GM23338 (cell line): Measurements from ENCODE around the gene RPL28. TPM values are rescaled to one million over a fixed set of nuclear protein-coding genes. Genes with fewer than 3 reads are reported as not detected.
A peak's percentile ranks its signal among the peaks of the same experiment; 100 is the strongest.

Experiments used
- ATAC-seq: fragments of 200-7000 bp; cut with Tn5 transposase; 3 replicates; pipeline ENCODE4 v1.9.1; 2020
- DNase-seq: peaks from one replicate; pipeline ENCODE4 v3.0.0-alpha.2; 2015; ENCODE audit warnings: low spot score
- H2AFZ ChIP-seq: fragments of 200-600 bp; sonication (generic); 2 replicates; pipeline ENCODE4 v1.8.0; 2016; ENCODE audit warnings: antibody characterized with exemption, mild to moderate bottlenecking, moderate library complexity
- H3F3A ChIP-seq: fragments of 200-600 bp; sonication (generic); replicated peaks from 2 replicates; pipeline ENCODE4 v1.8.0; 2017; ENCODE audit warnings: antibody characterized with exemption, mixed run types, low read depth
- H3K27ac ChIP-seq: fragments of 200-600 bp; sonication (generic); 2 replicates; pipeline ENCODE4 v1.6.1; 2016; ENCODE audit warnings: low read depth
- H3K27me3 ChIP-seq: fragments of 200-600 bp; sonication (generic); 2 replicates; pipeline ENCODE4 v1.8.0; 2016; ENCODE audit warnings: mild to moderate bottlenecking, mixed run types, moderate library complexity; ENCODE audit not compliant: insufficient read depth
- H3K36me3 ChIP-seq: fragments of 200-600 bp; sonication (generic); 2 replicates; pipeline ENCODE4 v1.8.0; 2016; ENCODE audit warnings: mild to moderate bottlenecking; ENCODE audit not compliant: insufficient read depth
- H3K4me1 ChIP-seq: fragments of 200-600 bp; sonication (generic); 2 replicates; pipeline ENCODE4 v1.8.0; 2016; ENCODE audit warnings: mild to moderate bottlenecking, moderate library complexity; ENCODE audit not compliant: insufficient read depth
- H3K4me2 ChIP-seq: fragments of 200-600 bp; sonication (generic); 2 replicates; pipeline ENCODE4 v1.7.1; 2017; ENCODE audit warnings: mixed run types
- H3K4me3 ChIP-seq: fragments of 200-600 bp; sonication (generic); 2 replicates; pipeline ENCODE4 v1.6.1; 2016; ENCODE audit warnings: mixed run types
- H3K79me2 ChIP-seq: fragments of 200-600 bp; sonication (generic); replicated peaks from 2 replicates; pipeline ENCODE4 v1.8.0; 2017; ENCODE audit warnings: mild to moderate bottlenecking; ENCODE audit not compliant: insufficient read depth
- H3K9me2 ChIP-seq: fragments of 200-600 bp; sonication (generic); 2 replicates; pipeline ENCODE4 v1.8.0; 2017; ENCODE audit not compliant: insufficient read depth
- H4K20me1 ChIP-seq: fragments of 200-600 bp; sonication (generic); replicated peaks from 2 replicates; pipeline ENCODE4 v1.8.0; 2017; ENCODE audit warnings: mild to moderate bottlenecking; ENCODE audit not compliant: insufficient read depth
- H3K27ac Mint-ChIP-seq: 2 replicates; pipeline ENCODE4 v1.8.0; 2020; ENCODE audit warnings: inconsistent platforms, mild to moderate bottlenecking, moderate library complexity, mixed read lengths
- H3K27me3 Mint-ChIP-seq: 3 replicates; pipeline ENCODE4 v1.8.0; 2022; ENCODE audit warnings: low read depth, mild to moderate bottlenecking, moderate library complexity, mixed read lengths, inconsistent platforms; ENCODE audit not compliant: insufficient read depth, poor library complexity
- H3K36me3 Mint-ChIP-seq: 3 replicates; pipeline ENCODE4 v1.8.0; 2021; ENCODE audit warnings: low read depth, mild to moderate bottlenecking, inconsistent platforms, moderate library complexity, mixed read lengths
- H3K4me1 Mint-ChIP-seq: 3 replicates; pipeline ENCODE4 v1.8.0; 2020; ENCODE audit warnings: mild to moderate bottlenecking, inconsistent platforms, mixed read lengths
- H3K4me3 Mint-ChIP-seq: 3 replicates; pipeline ENCODE4 v1.8.0; 2021; ENCODE audit warnings: moderate library complexity, mild to moderate bottlenecking, inconsistent platforms, mixed read lengths
- H3K9me3 Mint-ChIP-seq: 3 replicates; pipeline ENCODE4 v1.8.0; 2020; ENCODE audit warnings: moderate library complexity, mild to moderate bottlenecking, inconsistent platforms, mixed read lengths
- CTCF ChIP-seq, 2 experiments: fragments of 200-600 bp in 1 of 2; sonication (generic) in 1 of 2; conservative IDR thresholded peaks; 2 replicates each; pipeline versions ENCODE4 v1.5.1 to v1.6.1; 2016 to 2017; ENCODE audit warnings: antibody characterized with exemption in 2 of 2, low read depth in 2 of 2, mild to moderate bottlenecking in 2 of 2, moderate library complexity in 1 of 2
- ETS1 ChIP-seq: IDR thresholded peaks from 2 replicates; pipeline ENCODE4 v1.6.1; 2016; ENCODE audit warnings: antibody characterized with exemption
- JUNB ChIP-seq: IDR thresholded peaks from one replicate; pipeline ENCODE4 v1.6.1; 2016; ENCODE audit warnings: antibody characterized with exemption; ENCODE audit not compliant: unreplicated experiment
- REST ChIP-seq: IDR thresholded peaks from one replicate; pipeline ENCODE4 v1.6.1; 2018; ENCODE audit warnings: antibody characterized with exemption; ENCODE audit not compliant: unreplicated experiment
- STAT1 ChIP-seq: IDR thresholded peaks from one replicate; pipeline ENCODE4 v1.6.1; 2016; ENCODE audit warnings: antibody characterized with exemption; ENCODE audit not compliant: unreplicated experiment
- ZNF114 ChIP-seq: fragments of 250-450 bp; sonication (Bioruptor Pico); IDR thresholded peaks from 2 replicates; pipeline ENCODE4 v1.5.0; 2020; ENCODE audit warnings: mild to moderate bottlenecking, moderate library complexity
- ZNF331 ChIP-seq: fragments of 250-450 bp; sonication (Bioruptor Pico); IDR thresholded peaks from 2 replicates; pipeline ENCODE4 v1.5.0; 2020; ENCODE audit warnings: low read depth, mild to moderate bottlenecking, moderate library complexity
- ZNF462 ChIP-seq: fragments of 250-450 bp; sonication (Bioruptor Pico); IDR thresholded peaks from 2 replicates; pipeline ENCODE4 v1.5.0; 2020; ENCODE audit warnings: mild to moderate bottlenecking, moderate library complexity
- polyA plus RNA-seq: library from polyadenylated mRNA; unstranded; fragments of >200 nt; fragmentation: Nextera tagmentation; extraction: Ambion mirVana; gene quantifications from 2 replicates; pipeline ENCODE4 v1.2.1, GENCODE V29; 2016
- total RNA-seq: library from RNA; depleted of rRNA; stranded (reverse); fragments of >200 nt; shearing (Covaris generic); gene quantifications from 2 replicates; pipeline ENCODE4 v1.2.3, GENCODE V29; 2014

The RPL28 gene
- total and polyA plus RNA-seq, 2 experiments from 2014 or later: 737 to 1,528 TPM

- Histone ChIP-seq H3F3A (peaks cover 9% of the 10 kb centered on the region), H3K27ac (no peak overlapping the region), H3K79me2 (no peaks in the 10 kb centered on the region), H3K4me1 (peaks cover 12% of the 10 kb centered on the region; the same call in 1 of the 2 replicates), H3K4me3 (no peak overlapping the region), H3K4me2 (no peak overlapping the region), H2AFZ (no peak overlapping the region), H4K20me1 (no peaks in the 10 kb centered on the region), H3K9me2 (no peaks in the 10 kb centered on the region), H3K27me3 (peaks cover 53% of the 10 kb centered on the region), H3K36me3 (no peaks in the 10 kb centered on the region)
- DNase-seq (peak; percentile 93), ATAC-seq (peak; percentile 61)
- Mint-ChIP-seq H3K9me3 (no peaks in the 10 kb centered on the region; the same call in none of the 3 replicates), H3K36me3 (no peaks in the 10 kb centered on the region; the same call in 2 of the 3 replicates), H3K4me1 (peaks cover 15% of the 10 kb centered on the region), H3K27ac (no peak overlapping the region), H3K27me3 (peaks cover 45% of the 10 kb centered on the region), H3K4me3 (no peak overlapping the region; the same call in 2 of the 3 replicates)
- TF ChIP-seq CTCF (conservative IDR thresholded peaks at IDR 0.05; ENCODE audit: low read depth in 2 of 2) (no peak), ZNF331 (CRISPR knock-in tag) (no peak), ETS1 (no peak), REST (peak; percentile 96), STAT1 (no peak), JUNB (no peak)
Observed at GRCh38 chr19:55437410-55437809, 51.7 kb downstream of the RPL28 start.

- Histone ChIP-seq H3K4me1 (peaks cover 12% of the 10 kb centered on the region; the same call in 1 of the 2 replicates), H3K4me2 (no peak overlapping the region), H3K4me3 (no peak overlapping the region), H3K9me2 (no peaks in the 10 kb centered on the region), H3K79me2 (no peaks in the 10 kb centered on the region), H3K36me3 (no peaks in the 10 kb centered on the region), H3K27ac (no peak overlapping the region), H2AFZ (no peak overlapping the region), H3F3A (peaks cover 9% of the 10 kb centered on the region), H3K27me3 (peaks cover 59% of the 10 kb centered on the region), H4K20me1 (no peaks in the 10 kb centered on the region)
- Mint-ChIP-seq H3K36me3 (no peaks in the 10 kb centered on the region; the same call in 2 of the 3 replicates), H3K4me1 (peaks cover 23% of the 10 kb centered on the region), H3K27me3 (peaks cover 60% of the 10 kb centered on the region), H3K9me3 (no peaks in the 10 kb centered on the region; the same call in none of the 3 replicates), H3K27ac (no peak overlapping the region), H3K4me3 (no peak overlapping the region; the same call in 2 of the 3 replicates)
- DNase-seq: no peak
- no peak for ATAC-seq
- TF ChIP-seq ZNF462 (no peak), ZNF114 (CRISPR knock-in tag) (no peak), STAT1 (no peak)
Observed at GRCh38 chr19:55439052-55439451, 53.3 kb downstream of the RPL28 start.
